GM23248 (cell line): ENCODE measurements around the gene IFNLR1.

Experiments
- EZH2 ChIP-seq: fragments of 200-600 bp; sonication (generic); IDR thresholded peaks from 2 replicates; pipeline ENCODE4 v1.6.1; 2018; ENCODE audit warnings: antibody characterized with exemption, mild to moderate bottlenecking; ENCODE audit not compliant: insufficient read depth, poor library complexity, severe bottlenecking
- EZH2phosphoT487 ChIP-seq: fragments of 200-600 bp; sonication (generic); IDR thresholded peaks from 2 replicates; pipeline ENCODE4 v1.6.1; 2018; ENCODE audit warnings: antibody characterized with exemption, moderate library complexity, mild to moderate bottlenecking, low read depth; ENCODE audit not compliant: insufficient read depth

DNA sequence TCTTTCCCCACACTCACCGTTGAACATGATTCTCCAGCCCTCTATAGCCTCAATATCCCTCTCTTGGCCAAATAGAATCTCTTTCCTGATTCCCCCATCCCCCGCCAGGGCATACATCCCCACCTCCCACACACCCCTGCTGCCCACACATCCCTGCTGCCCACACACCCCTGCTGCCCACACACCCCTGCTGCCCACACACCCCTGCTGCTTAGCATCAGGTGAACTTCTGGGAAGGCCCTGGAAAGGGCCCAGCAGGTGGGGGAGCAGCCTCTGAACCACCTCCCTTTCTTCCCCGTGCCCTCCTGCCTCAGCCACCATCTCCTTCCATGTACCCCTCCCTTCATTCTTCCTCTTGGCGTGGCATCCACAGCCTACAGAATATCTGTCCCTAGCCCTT lies 15.9 kb upstream of the IFNLR1 start:
- TF ChIP-seq EZH2 (no peak), EZH2phosphoT487 (no peak)
